PC-3 (cell line): ENCODE results near the gene SLC26A11.

Source experiments
- EZH2 ChIP-seq: fragments of 300-600 bp; sonication (generic); IDR thresholded peaks from one replicate; pipeline ENCODE4 v1.6.1; 2017; ENCODE audit warnings: antibody characterized with exemption, mild to moderate bottlenecking, low read length; ENCODE audit not compliant: unreplicated experiment
- EZH2phosphoT487 ChIP-seq: fragments of 300-600 bp; sonication (generic); IDR thresholded peaks from 2 replicates; pipeline ENCODE4 v1.6.1; 2018; ENCODE audit warnings: mild to moderate bottlenecking, antibody characterized with exemption, low read length, borderline replicate concordance
- TF ChIP-seq, protein P1 (sequence below): fragments of 300-600 bp; sonication (generic); conservative IDR thresholded peaks from 2 replicates; pipeline ENCODE4 v1.5.1; 2017; ENCODE audit warnings: antibody characterized with exemption, low read depth, mild to moderate bottlenecking, low read length

DNA sequence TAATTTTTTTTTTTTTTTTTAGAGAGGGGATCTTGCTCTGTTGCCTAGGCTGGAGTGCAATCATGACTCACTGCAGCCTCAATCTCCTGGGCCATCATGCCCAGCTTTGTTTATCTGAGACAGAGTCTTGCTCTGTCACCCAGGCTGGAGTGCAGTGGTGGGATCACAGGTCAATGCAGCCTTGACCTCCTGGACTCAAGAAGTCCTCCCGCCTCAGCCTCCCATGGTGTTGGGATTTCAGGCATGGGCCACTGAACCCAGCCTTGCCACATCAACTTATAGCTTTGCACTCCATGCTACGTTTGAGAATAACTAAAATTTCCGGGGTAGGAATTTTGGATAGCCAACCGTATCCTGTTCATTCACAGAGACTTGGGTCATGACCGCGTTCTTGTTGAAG, 71.0 kb downstream of the SLC26A11 start:
- TF ChIP-seq, protein P1, sequence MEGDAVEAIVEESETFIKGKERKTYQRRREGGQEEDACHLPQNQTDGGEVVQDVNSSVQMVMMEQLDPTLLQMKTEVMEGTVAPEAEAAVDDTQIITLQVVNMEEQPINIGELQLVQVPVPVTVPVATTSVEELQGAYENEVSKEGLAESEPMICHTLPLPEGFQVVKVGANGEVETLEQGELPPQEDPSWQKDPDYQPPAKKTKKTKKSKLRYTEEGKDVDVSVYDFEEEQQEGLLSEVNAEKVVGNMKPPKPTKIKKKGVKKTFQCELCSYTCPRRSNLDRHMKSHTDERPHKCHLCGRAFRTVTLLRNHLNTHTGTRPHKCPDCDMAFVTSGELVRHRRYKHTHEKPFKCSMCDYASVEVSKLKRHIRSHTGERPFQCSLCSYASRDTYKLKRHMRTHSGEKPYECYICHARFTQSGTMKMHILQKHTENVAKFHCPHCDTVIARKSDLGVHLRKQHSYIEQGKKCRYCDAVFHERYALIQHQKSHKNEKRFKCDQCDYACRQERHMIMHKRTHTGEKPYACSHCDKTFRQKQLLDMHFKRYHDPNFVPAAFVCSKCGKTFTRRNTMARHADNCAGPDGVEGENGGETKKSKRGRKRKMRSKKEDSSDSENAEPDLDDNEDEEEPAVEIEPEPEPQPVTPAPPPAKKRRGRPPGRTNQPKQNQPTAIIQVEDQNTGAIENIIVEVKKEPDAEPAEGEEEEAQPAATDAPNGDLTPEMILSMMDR: no peak
- TF ChIP-seq EZH2phosphoT487: no peak
- no peak for TF ChIP-seq EZH2
